Vagina (tissue), 2 donors: ENCODE data around the gene KRT86. TPM values are rescaled to one million over a fixed set of nuclear protein-coding genes. Genes with fewer than 3 reads are reported as not detected.

Experiments
- DNase-seq, 2 donors: peaks; one replicate each; pipeline ENCODE4 v3.0.0-alpha.2; 2017; ENCODE audit errors: extremely low spot score in 2 of 2
- H3K27ac ChIP-seq: fragments of 200-600 bp; sonication (generic); one replicate; pipeline ENCODE4 v1.5.1; 2019
- H3K27me3 ChIP-seq: fragments of 200-600 bp; sonication (generic); one replicate; pipeline ENCODE4 v1.5.1; 2019
- H3K36me3 ChIP-seq, 2 donors: fragments of 200-600 bp; sonication (generic); one replicate each; pipeline ENCODE4 v1.5.1; 2017 to 2019
- H3K4me1 ChIP-seq: fragments of 200-600 bp; sonication (generic); one replicate; pipeline ENCODE4 v1.5.1; 2019
- H3K4me3 ChIP-seq, 2 donors: fragments of 200-600 bp; sonication (generic); 1 replicate in 1 of 2; 2 replicates in 1 of 2; pipeline ENCODE4 v1.5.1; 2016 to 2019
- H3K9me3 ChIP-seq: fragments of 200-600 bp; sonication (generic); one replicate; pipeline ENCODE4 v1.5.1; 2019
- POLR2A ChIP-seq, 2 donors: fragments of 450-650 bp; IDR thresholded peaks; one replicate each; pipeline ENCODE4 v1.6.1; 2017; ENCODE audit warnings: antibody characterized with exemption in 2 of 2, mild to moderate bottlenecking in 2 of 2, moderate library complexity in 2 of 2
- POLR2AphosphoS5 ChIP-seq, 2 donors: sonication (generic); formaldehyde crosslinking; IDR thresholded peaks; one replicate each; pipeline ENCODE4 v1.9.0; 2017; ENCODE audit warnings: antibody characterized with exemption in 2 of 2, mild to moderate bottlenecking in 2 of 2, low read depth in 1 of 2; ENCODE audit not compliant: insufficient read depth in 1 of 2
- intact Hi-C: fragments of 100-400 bp; cut with DNase I; formaldehyde crosslinking; loops from one replicate; pipeline ENCODE4 v1.15.1; 2023
- total RNA-seq: library from RNA; depleted of rRNA; stranded (reverse); fragments of >200 nt; gene quantifications from one replicate; pipeline ENCODE4 v1.2.3, GENCODE V29; 2016
- TF ChIP-seq, protein P1 (sequence below), 3 experiments: fragments of 450-650 bp in 2 of 3; fragments of 200-600 bp in 1 of 3; sonication (generic) in 1 of 3; IDR thresholded peaks; one replicate each; pipeline ENCODE4 v1.5.1; 2017 to 2019; ENCODE audit warnings: antibody characterized with exemption in 3 of 3, mild to moderate bottlenecking in 2 of 3, moderate library complexity in 2 of 3

Gene KRT86
- total RNA-seq, 1 donor from 2014 or later: not detected

DNA sequence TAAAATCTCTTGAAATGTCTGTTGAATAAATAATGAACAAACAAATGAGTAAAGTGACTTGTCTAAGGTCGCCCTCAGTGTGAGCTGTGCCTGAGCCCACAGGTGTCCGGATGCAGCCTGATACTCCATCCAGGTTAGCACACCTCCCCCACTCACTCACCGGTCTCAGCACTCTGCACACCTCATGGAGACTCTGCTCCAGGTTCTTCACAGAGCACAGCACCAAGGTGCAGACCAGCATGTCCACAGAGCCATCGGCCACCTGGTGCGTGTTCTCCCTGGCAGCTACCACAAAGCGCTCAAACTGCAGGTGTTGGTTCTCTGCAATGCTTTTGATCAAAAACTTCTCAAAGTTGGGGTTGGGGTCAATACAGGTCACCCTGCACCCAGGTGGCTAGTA, 45.5 kb upstream of the KRT86 start:
- intact Hi-C loops: no loop called here
- H3K9me3 ChIP-seq: no peaks in the 10 kb centered on the region
- H3K36me3 ChIP-seq: no peaks in the 10 kb centered on the region

DNA sequence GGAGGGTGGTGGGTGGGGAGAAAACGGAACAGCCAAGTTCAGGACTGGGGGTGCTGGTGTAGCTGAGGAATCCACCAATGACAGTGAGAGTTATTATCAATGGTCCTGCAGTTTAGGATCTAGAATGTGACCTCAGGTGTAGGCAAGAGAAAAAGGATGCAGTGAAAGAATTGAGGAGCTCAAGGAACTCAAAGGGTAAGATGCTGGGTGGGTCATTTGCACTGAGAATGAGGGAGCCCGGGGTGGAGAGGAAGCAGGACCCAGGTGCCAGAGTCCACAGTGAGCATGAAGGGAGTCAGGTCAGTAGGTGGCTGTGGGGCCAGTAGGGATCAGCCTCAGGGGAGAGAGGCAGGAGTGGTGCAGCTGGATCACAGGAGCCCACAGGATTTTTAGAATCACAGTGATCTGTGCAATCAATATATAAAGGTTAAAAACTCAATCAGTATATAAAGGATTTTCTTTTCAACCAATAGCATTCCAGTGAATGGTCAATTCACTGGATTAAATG, 44.6 kb upstream of the KRT86 start:
- no peaks in the 10 kb centered on the region for H3K9me3 ChIP-seq
- TF ChIP-seq POLR2AphosphoS5 (IDR thresholded peaks at IDR 0.05; ENCODE audit: insufficient read depth in 1 of 2, low read depth in 1 of 2) (no peak), POLR2A (IDR thresholded peaks at IDR 0.05) (no peak)
- TF ChIP-seq, protein P1, sequence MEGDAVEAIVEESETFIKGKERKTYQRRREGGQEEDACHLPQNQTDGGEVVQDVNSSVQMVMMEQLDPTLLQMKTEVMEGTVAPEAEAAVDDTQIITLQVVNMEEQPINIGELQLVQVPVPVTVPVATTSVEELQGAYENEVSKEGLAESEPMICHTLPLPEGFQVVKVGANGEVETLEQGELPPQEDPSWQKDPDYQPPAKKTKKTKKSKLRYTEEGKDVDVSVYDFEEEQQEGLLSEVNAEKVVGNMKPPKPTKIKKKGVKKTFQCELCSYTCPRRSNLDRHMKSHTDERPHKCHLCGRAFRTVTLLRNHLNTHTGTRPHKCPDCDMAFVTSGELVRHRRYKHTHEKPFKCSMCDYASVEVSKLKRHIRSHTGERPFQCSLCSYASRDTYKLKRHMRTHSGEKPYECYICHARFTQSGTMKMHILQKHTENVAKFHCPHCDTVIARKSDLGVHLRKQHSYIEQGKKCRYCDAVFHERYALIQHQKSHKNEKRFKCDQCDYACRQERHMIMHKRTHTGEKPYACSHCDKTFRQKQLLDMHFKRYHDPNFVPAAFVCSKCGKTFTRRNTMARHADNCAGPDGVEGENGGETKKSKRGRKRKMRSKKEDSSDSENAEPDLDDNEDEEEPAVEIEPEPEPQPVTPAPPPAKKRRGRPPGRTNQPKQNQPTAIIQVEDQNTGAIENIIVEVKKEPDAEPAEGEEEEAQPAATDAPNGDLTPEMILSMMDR (IDR thresholded peaks at IDR 0.05): no peak
- no peak for DNase-seq
- H3K27ac ChIP-seq: no peak overlapping the region
- H3K36me3 ChIP-seq: no peaks in the 10 kb centered on the region
- no peak overlapping the region for H3K4me3 ChIP-seq
- no peaks in the 10 kb centered on the region for H3K27me3 ChIP-seq
- intact Hi-C loops: no loop called here
- H3K4me1 ChIP-seq: peaks cover 32% of the 10 kb centered on the region

More for the DNA sequence above, 45.5 kb upstream of the KRT86 start:
- Histone ChIP-seq H3K4me3 (no peak overlapping the region), H3K4me1 (peaks cover 30% of the 10 kb centered on the region), H3K27ac (no peak overlapping the region), H3K27me3 (no peaks in the 10 kb centered on the region)
- no peak for TF ChIP-seq POLR2A (IDR thresholded peaks at IDR 0.05)
- TF ChIP-seq, protein P1 (IDR thresholded peaks at IDR 0.05): no peak
- no peak for TF ChIP-seq POLR2AphosphoS5 (IDR thresholded peaks at IDR 0.05; ENCODE audit: insufficient read depth in 1 of 2, low read depth in 1 of 2)
- no peak for DNase-seq

DNA sequence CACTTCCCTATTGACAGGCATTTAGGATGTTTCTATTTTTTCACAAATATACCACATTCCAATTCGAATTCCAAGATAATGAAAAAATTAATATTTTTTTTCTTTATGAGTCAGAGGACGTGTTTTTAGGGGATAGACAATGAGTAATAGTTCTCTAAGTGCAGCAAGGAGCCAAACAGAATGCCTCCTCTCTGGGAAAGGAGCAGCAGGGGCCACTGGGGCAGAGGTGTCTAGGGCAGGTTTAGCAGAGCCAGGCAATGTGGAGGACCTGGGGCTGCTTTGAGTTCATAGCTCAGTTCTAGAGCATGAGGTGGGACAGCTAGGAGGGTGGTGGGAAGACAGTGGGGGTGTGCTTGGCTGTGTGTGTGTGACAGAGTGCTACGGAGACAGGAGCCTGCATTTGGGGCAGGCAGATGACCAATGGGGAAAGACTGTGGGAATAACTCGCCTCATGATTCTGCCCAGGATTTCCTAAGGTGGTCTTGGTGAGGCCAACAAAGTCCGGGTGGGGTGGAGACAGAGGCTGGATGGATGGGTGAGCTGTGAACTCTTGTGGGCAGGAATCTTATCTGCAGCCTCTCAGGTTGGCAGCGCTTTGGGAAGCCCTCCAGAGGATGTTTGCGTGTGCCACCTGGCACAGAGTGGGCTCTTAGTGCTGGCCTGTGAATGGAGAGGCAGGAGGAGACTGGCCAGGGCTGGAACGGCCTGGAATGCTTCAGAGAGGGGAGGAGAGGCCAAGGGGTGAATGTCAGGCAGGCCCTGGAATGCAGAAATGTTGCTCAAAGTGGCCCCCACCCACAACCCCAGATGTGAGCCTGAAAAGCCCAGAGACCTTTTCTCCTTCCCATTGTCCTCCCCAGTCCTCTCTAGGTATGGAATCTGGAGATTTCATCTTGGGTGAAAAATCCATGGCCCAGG, 43.8 kb upstream of the KRT86 start:
- Histone ChIP-seq H3K36me3 (no peaks in the 10 kb centered on the region), H3K4me1 (peaks cover 32% of the 10 kb centered on the region), H3K9me3 (no peaks in the 10 kb centered on the region), H3K4me3 (no peak overlapping the region), H3K27ac (no peak overlapping the region), H3K27me3 (no peaks in the 10 kb centered on the region)
- no peak for DNase-seq
- intact Hi-C loops: no loop called here
- TF ChIP-seq, protein P1 (IDR thresholded peaks at IDR 0.05): no peak
- TF ChIP-seq POLR2AphosphoS5 (IDR thresholded peaks at IDR 0.05; ENCODE audit: insufficient read depth in 1 of 2, low read depth in 1 of 2) (no peak), POLR2A (IDR thresholded peaks at IDR 0.05) (no peak)

DNA sequence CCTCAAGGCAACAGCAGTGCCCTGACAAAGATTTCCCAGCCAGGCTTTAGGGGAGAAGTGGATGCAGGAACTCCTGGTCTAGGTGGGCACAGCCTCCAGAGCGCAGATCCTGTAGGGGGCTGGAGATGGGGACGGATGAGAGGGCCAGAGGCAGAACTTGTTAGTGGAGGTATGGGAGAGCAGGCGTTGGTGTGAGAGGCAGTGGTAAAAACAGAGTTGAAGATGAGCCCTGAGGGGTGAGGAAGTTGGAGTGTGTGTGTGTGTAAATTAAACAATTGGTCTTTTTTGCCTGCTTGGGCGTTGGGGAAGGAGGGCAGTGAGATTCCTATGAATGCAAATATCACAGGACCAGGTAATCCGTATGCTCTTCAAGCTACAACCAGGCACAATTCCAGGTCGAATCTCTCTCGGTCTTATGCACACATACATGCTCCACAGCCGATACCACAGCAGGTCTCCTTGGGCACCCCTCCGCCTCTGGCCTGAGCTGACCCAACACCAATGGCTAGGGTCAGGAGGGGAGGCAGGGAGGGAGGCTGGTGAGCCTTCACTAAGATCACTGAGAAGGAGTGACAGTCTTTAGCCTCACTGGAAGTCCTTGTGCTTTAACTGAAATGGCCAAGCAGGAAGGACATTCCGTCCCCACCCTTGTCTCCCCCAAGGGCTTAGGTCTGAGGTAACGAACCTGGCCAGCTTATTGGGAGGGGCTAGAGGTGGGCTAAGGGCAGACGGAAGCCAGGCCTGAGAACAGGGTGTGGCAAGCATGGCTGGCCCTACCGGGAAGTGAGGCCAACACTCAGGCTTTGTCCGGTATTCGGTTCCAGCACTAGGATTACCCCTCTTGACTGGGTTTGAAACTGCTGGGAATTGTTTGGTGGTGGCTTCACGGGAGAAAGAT, 42.9 kb upstream of the KRT86 start:
- no peaks in the 10 kb centered on the region for H3K27me3 ChIP-seq

More for the DNA sequence above, 42.9 kb upstream of the KRT86 start:
- no peak for DNase-seq
- Histone ChIP-seq H3K4me1 (peaks cover 32% of the 10 kb centered on the region), H3K9me3 (no peaks in the 10 kb centered on the region), H3K27ac (no peak overlapping the region), H3K4me3 (no peak overlapping the region), H3K36me3 (no peaks in the 10 kb centered on the region)
- intact Hi-C loops: no loop called here
- TF ChIP-seq, protein P1 (IDR thresholded peaks at IDR 0.05): no peak
- TF ChIP-seq POLR2AphosphoS5 (IDR thresholded peaks at IDR 0.05; ENCODE audit: insufficient read depth in 1 of 2, low read depth in 1 of 2) (no peak), POLR2A (IDR thresholded peaks at IDR 0.05) (no peak)
